ENCODE measurements around the gene GATA1. TPM values are rescaled to one million over a fixed set of nuclear protein-coding genes. Genes with fewer than 3 reads are reported as not detected.

The GATA1 gene
- total RNA-seq, 1 donor from 2014 or later = not detected

DNA sequence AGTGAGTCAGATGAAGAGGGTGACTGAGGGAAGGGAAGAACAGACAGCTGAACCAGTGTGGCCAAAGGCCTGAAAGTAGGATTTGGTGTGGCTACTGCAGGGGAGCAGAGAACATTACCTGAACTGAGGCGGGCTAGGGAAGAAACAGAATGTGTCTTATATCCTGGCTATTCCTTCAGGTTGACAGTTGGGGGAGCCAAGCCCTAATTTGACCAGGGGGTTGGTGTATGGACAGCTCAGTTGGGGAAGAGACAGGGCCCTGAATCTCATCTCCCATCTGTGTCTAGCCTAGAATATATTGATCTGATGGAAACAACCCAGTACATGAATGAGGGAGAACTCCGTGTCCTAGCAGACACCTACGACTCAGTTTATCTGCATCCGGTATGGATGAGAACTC, 19.7 kb downstream of the GATA1 start:
- TF ChIP-seq, protein P1, sequence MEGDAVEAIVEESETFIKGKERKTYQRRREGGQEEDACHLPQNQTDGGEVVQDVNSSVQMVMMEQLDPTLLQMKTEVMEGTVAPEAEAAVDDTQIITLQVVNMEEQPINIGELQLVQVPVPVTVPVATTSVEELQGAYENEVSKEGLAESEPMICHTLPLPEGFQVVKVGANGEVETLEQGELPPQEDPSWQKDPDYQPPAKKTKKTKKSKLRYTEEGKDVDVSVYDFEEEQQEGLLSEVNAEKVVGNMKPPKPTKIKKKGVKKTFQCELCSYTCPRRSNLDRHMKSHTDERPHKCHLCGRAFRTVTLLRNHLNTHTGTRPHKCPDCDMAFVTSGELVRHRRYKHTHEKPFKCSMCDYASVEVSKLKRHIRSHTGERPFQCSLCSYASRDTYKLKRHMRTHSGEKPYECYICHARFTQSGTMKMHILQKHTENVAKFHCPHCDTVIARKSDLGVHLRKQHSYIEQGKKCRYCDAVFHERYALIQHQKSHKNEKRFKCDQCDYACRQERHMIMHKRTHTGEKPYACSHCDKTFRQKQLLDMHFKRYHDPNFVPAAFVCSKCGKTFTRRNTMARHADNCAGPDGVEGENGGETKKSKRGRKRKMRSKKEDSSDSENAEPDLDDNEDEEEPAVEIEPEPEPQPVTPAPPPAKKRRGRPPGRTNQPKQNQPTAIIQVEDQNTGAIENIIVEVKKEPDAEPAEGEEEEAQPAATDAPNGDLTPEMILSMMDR (IDR thresholded peaks at IDR 0.05; ENCODE audit: insufficient read depth, low read length, severe bottlenecking) = no peak
- Histone ChIP-seq H3K36me3 (ENCODE audit: control insufficient read depth, insufficient read depth, low read length) (peaks cover 3% of the 10 kb centered on the region), H3K4me3 (ENCODE audit: low read depth, low read length) (no peak overlapping the region), H3K27me3 (ENCODE audit: control insufficient read depth, insufficient read depth, low read length) (no peaks in the 10 kb centered on the region)
- no peak for DNase-seq (ENCODE audit: low read depth)
- no peak for FAIRE-seq

DNA sequence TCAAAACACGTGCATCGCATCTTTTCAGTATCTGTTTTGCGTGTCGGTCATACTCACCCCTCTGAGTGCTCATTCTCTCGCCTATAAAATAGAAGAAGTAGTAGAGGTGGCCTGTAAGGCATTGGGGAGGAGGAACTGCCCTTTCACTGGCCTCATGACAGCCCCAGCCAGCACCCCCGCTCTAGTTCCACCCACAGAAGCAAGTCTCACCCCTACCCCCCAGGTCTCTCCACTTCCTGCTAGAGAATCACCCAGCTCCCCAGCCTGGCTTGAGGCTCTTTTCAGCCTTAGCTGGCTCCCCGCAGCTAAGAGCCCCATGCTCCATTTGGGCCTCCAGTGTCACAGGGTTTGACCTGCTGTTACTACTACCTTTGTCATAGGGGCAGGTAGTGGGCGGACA, 27.3 kb downstream of the GATA1 start:
- no peak overlapping the region for H3K4me3 ChIP-seq (ENCODE audit: low read depth, low read length)
- peaks cover 2% of the 10 kb centered on the region for H3K36me3 ChIP-seq (ENCODE audit: control insufficient read depth, insufficient read depth, low read length)
- TF ChIP-seq, protein P1 (IDR thresholded peaks at IDR 0.05; ENCODE audit: insufficient read depth, low read length, severe bottlenecking) = no peak
- FAIRE-seq (no peak), DNase-seq (ENCODE audit: low read depth) (no peak)
- no peaks in the 10 kb centered on the region for H3K27me3 ChIP-seq (ENCODE audit: control insufficient read depth, insufficient read depth, low read length)

DNA sequence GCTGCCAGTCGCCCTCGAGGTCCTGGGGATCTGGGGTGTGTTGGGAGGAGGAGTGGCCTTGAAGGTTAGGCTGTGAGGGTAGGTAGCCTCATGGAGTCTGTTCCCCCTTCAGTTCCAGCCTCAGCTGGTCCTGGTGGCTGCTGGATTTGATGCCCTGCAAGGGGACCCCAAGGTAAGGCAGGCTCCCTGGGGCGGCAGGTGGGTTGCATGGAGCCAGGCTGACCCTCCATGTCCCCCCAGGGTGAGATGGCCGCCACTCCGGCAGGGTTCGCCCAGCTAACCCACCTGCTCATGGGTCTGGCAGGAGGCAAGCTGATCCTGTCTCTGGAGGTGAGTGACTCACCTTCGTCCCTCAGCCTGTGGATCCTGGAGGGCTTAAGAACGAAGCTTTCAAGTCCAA, 28.3 kb downstream of the GATA1 start:
- no peak overlapping the region for H3K4me3 ChIP-seq (ENCODE audit: low read depth, low read length)
- FAIRE-seq = no peak
- H3K36me3 ChIP-seq (ENCODE audit: control insufficient read depth, insufficient read depth, low read length) = peaks cover 2% of the 10 kb centered on the region
- TF ChIP-seq, protein P1 (IDR thresholded peaks at IDR 0.05; ENCODE audit: insufficient read depth, low read length, severe bottlenecking) = no peak
- no peak for DNase-seq (ENCODE audit: low read depth)
- H3K27me3 ChIP-seq (ENCODE audit: control insufficient read depth, insufficient read depth, low read length) = no peaks in the 10 kb centered on the region

DNA sequence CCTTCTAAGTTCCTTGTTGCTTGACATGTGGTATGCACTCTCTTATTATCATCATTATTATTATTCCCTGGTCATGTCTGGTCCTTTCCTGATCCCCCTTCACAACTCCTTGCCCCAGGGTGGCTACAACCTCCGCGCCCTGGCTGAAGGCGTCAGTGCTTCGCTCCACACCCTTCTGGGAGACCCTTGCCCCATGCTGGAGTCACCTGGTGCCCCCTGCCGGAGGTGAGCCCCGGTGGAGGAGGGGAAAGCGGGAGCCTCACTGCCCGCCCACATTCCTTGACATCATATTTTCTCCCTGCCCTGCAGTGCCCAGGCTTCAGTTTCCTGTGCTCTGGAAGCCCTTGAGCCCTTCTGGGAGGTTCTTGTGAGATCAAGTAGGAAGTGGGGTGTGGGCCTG, 28.9 kb downstream of the GATA1 start:
- H3K36me3 ChIP-seq (ENCODE audit: control insufficient read depth, insufficient read depth, low read length) = peaks cover 2% of the 10 kb centered on the region
- no peak overlapping the region for H3K4me3 ChIP-seq (ENCODE audit: low read depth, low read length)
- FAIRE-seq = no peak
- H3K27me3 ChIP-seq (ENCODE audit: control insufficient read depth, insufficient read depth, low read length) = no peaks in the 10 kb centered on the region
- no peak for DNase-seq (ENCODE audit: low read depth)
- TF ChIP-seq, protein P1 (IDR thresholded peaks at IDR 0.05; ENCODE audit: insufficient read depth, low read length, severe bottlenecking) = no peak

DNA sequence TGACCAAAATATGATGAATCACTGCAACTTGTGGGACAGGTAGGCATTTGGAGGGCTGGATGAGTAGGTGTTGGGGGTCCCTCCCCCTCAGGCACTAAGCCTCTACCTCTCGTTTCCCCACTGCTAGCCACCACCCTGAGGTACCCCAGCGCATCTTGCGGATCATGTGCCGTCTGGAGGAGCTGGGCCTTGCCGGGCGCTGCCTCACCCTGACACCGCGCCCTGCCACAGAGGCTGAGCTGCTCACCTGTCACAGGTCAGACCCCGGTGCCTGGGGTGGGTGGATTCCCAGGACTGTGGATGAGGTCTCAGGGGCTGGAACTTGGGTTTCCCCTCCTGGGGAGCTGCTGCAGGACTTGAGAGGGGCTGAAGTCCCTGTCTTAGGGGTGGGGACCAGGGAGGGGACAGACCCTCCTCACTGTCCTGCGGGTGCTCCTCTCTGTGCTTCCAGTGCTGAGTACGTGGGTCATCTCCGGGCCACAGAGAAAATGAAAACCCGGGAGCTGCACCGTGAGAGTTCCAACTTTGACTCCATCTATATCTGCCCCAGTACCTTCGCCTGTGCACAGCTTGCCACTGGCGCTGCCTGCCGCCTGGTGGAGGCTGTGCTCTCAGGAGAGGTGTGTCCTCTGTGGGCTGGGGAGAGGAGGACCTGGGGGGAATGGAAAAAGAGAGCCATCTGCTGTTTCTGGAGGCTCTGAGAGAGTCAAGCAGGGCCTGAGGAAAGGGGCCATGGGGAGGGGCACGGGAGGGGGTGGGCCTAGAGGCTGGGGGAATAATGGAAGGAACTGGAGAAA, 29.8 kb downstream of the GATA1 start:
- H3K36me3 ChIP-seq (ENCODE audit: control insufficient read depth, insufficient read depth, low read length) = peaks cover 2% of the 10 kb centered on the region
- TF ChIP-seq, protein P1 (IDR thresholded peaks at IDR 0.05; ENCODE audit: insufficient read depth, low read length, severe bottlenecking) = no peak
- DNase-seq (ENCODE audit: low read depth) (no peak), FAIRE-seq (no peak)
- H3K27me3 ChIP-seq (ENCODE audit: control insufficient read depth, insufficient read depth, low read length) = no peaks in the 10 kb centered on the region
- no peak overlapping the region for H3K4me3 ChIP-seq (ENCODE audit: low read depth, low read length)

DNA sequence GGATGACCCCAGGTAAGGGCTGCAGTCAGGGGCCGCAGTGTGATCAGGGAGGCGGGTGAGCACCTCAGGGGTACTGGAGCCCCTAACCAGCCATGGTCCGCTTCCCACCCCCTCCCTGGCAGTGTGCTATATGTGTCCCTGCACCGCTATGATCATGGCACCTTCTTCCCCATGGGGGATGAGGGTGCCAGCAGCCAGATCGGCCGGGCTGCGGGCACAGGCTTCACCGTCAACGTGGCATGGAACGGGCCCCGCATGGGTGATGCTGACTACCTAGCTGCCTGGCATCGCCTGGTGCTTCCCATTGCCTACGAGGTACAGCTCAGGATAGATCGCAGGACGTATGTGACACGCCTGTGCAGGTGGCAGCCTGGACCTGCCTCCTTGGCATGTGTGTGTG, 31.7 kb downstream of the GATA1 start:
- FAIRE-seq (no peak), DNase-seq (ENCODE audit: low read depth) (no peak)
- Histone ChIP-seq H3K4me3 (ENCODE audit: low read depth, low read length) (no peak overlapping the region), H3K27me3 (ENCODE audit: control insufficient read depth, insufficient read depth, low read length) (no peaks in the 10 kb centered on the region), H3K36me3 (ENCODE audit: control insufficient read depth, insufficient read depth, low read length) (peaks cover 2% of the 10 kb centered on the region)
- TF ChIP-seq, protein P1 (IDR thresholded peaks at IDR 0.05; ENCODE audit: insufficient read depth, low read length, severe bottlenecking) = no peak
